GM12801 (cell line): Measurements from ENCODE around the gene SDCCAG8.

ENCODE experiments used
- TF ChIP-seq, protein P1 (sequence below): IDR thresholded peaks from one replicate; pipeline ENCODE4 v1.5.1; 2011; ENCODE audit warnings: control low read depth; ENCODE audit not compliant: insufficient read length; ENCODE audit errors: extremely low read depth

The SDCCAG8 gene

GRCh38 chr1:243438815-243439214 is 183.0 kb downstream of the SDCCAG8 start:
- TF ChIP-seq, protein P1, sequence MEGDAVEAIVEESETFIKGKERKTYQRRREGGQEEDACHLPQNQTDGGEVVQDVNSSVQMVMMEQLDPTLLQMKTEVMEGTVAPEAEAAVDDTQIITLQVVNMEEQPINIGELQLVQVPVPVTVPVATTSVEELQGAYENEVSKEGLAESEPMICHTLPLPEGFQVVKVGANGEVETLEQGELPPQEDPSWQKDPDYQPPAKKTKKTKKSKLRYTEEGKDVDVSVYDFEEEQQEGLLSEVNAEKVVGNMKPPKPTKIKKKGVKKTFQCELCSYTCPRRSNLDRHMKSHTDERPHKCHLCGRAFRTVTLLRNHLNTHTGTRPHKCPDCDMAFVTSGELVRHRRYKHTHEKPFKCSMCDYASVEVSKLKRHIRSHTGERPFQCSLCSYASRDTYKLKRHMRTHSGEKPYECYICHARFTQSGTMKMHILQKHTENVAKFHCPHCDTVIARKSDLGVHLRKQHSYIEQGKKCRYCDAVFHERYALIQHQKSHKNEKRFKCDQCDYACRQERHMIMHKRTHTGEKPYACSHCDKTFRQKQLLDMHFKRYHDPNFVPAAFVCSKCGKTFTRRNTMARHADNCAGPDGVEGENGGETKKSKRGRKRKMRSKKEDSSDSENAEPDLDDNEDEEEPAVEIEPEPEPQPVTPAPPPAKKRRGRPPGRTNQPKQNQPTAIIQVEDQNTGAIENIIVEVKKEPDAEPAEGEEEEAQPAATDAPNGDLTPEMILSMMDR, result no peak

GRCh38 chr1:243440406-243440805 is 184.6 kb downstream of the SDCCAG8 start:
- TF ChIP-seq, protein P1, result no peak

- TF ChIP-seq, protein P1, result no peak
Measured at GRCh38 chr1:243441601-243442000, 185.8 kb downstream of the SDCCAG8 start.

DNA sequence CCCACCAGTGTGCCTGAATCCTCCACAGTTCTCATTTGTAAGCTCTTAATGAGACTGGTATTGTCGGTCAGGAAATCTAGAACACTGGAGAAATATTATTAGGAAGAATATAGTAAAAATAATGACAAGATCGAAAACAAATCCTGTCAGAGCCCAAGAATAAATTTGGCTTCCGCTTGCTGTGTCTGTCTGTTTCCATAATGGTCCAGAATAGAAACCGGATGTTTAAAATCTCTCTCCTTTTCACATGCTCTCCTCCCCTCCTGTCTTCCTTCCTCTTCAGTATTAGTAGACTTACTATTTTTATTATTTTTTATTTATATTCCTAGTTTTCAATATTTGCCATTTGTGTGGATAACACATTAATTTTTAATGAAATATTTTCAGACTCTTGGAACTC is 187.7 kb downstream of the SDCCAG8 start:
- TF ChIP-seq, protein P1, result no peak

- TF ChIP-seq, protein P1, result no peak
Measured at GRCh38 chr1:243447347-243447746, 191.5 kb downstream of the SDCCAG8 start.

DNA sequence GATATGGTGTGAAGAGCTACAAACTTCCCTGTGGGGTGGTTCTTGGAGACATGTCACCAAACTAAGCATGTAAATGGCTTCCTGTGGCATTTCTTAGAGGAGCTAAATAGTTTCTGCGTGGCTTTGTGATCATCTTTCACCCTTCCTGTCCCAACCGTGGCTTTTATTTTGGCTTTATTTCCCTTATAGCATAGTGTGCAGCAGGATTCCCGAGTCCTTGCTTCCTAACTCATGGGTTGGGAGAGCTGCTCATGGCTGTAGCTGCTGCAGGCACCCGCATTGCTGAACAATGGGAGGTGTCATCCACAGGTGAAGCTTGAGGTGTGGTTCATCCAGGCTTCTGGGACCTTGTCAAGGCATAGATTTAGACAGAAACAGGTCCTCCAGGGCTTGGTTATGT is 192.0 kb downstream of the SDCCAG8 start:
- TF ChIP-seq, protein P1, result no peak

- TF ChIP-seq, protein P1, result no peak
Measured at GRCh38 chr1:243449373-243449772, 193.5 kb downstream of the SDCCAG8 start.

DNA sequence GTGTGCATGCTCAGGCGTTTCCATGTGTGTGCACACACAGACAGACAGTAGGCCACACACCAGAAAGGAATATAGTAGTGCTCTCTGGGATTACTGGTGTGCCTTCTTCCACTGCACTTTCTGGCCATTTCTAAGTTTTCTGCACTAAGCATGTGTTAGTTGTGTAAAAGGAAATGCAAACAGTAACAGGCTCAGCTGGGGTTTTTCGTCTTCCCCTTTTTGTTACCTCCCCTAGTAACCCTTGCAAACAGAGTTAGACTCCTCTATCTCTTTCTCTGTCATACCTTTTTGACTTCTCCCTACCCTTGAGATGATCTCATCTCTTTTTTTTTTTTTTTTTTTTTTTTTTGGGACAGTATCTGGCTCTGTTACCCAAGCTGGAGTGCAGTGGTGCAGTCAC is 196.3 kb downstream of the SDCCAG8 start:
- TF ChIP-seq, protein P1, result no peak
